SK-N-SH (cell line): ENCODE results near the gene NUP188. TPM values are rescaled to one million over a fixed set of nuclear protein-coding genes. Genes with fewer than 3 reads are reported as not detected.

Experiments used
- CTCF ChIA-PET: fragments of 300-600, 350-600 bp; formaldehyde crosslinking; extraction: SDS; loops from one replicate; lab custom pipeline; 2021; lab: Yijun Ruan, JAX
- POLR2A ChIA-PET: fragments of 350-600 bp; sonication (Branson Sonifier 250); formaldehyde crosslinking; extraction: SDS; loops from one replicate; lab custom pipeline; 2020; ENCODE audit warnings: antibody characterized with exemption, inconsistent platforms; lab: Yijun Ruan, JAX
- DNase-seq: peaks from one replicate; pipeline ENCODE4 v3.0.0; 2012
- H2AFZ ChIP-seq: fragments of 200-600 bp; sonication (generic); 2 replicates; pipeline ENCODE4 v1.8.1; 2016; ENCODE audit warnings: antibody characterized with exemption, mild to moderate bottlenecking, low read depth
- H3F3A ChIP-seq: fragments of 200-600 bp; sonication (generic); replicated peaks from 2 replicates; pipeline ENCODE3; 2016; ENCODE audit warnings: antibody characterized with exemption, mild to moderate bottlenecking; ENCODE audit not compliant: insufficient read depth
- H3K27ac ChIP-seq, 2 experiments: fragments of 200-500 bp in 1 of 2; fragments of 200-600 bp in 1 of 2; sonication (Bioruptor generic) in 1 of 2; sonication (generic), shearing (Covaris generic) in 1 of 2; 2 replicates each; pipeline versions ENCODE4 v1.5.1 to v1.6.1; 2014 to 2016; ENCODE audit warnings: low read depth in 2 of 2, inconsistent platforms in 1 of 2, low read length in 1 of 2, mild to moderate bottlenecking in 1 of 2, mixed read lengths in 1 of 2
- H3K27me3 ChIP-seq: fragments of 200-600 bp; sonication (generic), shearing (Covaris generic); 2 replicates; pipeline ENCODE4 v1.6.1; 2016; ENCODE audit warnings: mixed run types; ENCODE audit not compliant: insufficient read depth
- H3K36me3 ChIP-seq, 2 experiments: fragments of 200-500 bp in 1 of 2; fragments of 200-600 bp in 1 of 2; sonication (Bioruptor generic) in 1 of 2; sonication (generic) in 1 of 2; replicated peaks in 1 of 2; 2 replicates each; pipeline versions ENCODE3 to v1.5.1; 2014 to 2016; ENCODE audit warnings: low read length in 1 of 2, mild to moderate bottlenecking in 1 of 2; ENCODE audit not compliant: insufficient read depth in 2 of 2, control insufficient read depth in 1 of 2
- H3K4me1 ChIP-seq, 2 experiments: fragments of 200-500 bp in 1 of 2; fragments of 200-600 bp in 1 of 2; sonication (Bioruptor generic) in 1 of 2; sonication (generic), shearing (Covaris generic) in 1 of 2; 2 replicates each; pipeline versions ENCODE4 v1.5.1 to v1.6.1; 2014 to 2016; ENCODE audit warnings: low read depth in 1 of 2, low read length in 1 of 2, mixed run types in 1 of 2; ENCODE audit not compliant: insufficient read depth in 2 of 2, control insufficient read depth in 1 of 2
- H3K4me2 ChIP-seq: fragments of 200-600 bp; sonication (generic), shearing (Covaris generic); 2 replicates; pipeline ENCODE4 v1.6.1; 2017; ENCODE audit warnings: mixed run types
- H3K4me3 ChIP-seq, 2 experiments: fragments of 200-500 bp in 1 of 2; fragments of 200-600 bp in 1 of 2; sonication (Bioruptor generic) in 1 of 2; sonication (generic), shearing (Covaris generic) in 1 of 2; 2 replicates each; pipeline versions ENCODE4 v1.5.1 to v1.8.1; 2014 to 2016; ENCODE audit warnings: low read depth in 2 of 2, inconsistent platforms in 1 of 2, low read length in 1 of 2, mild to moderate bottlenecking in 1 of 2, mixed read lengths in 1 of 2, moderate library complexity in 1 of 2
- H3K79me2 ChIP-seq: fragments of 200-600 bp; sonication (generic); 2 replicates; pipeline ENCODE4 v1.8.1; 2017; ENCODE audit warnings: mild to moderate bottlenecking; ENCODE audit not compliant: insufficient read depth
- H3K9ac ChIP-seq: fragments of 200-600 bp; sonication (generic); 2 replicates; pipeline ENCODE4 v1.6.1; 2017; ENCODE audit warnings: mixed run types
- H3K9me2 ChIP-seq: fragments of 200-600 bp; sonication (generic); 2 replicates; pipeline ENCODE4 v1.6.1; 2017; ENCODE audit warnings: mixed run types
- H3K9me3 ChIP-seq: fragments of 200-600 bp; sonication (generic); 2 replicates; pipeline ENCODE4 v1.6.1; 2017; ENCODE audit warnings: mixed run types, mild to moderate bottlenecking, moderate library complexity
- H4K20me1 ChIP-seq: fragments of 200-600 bp; sonication (generic); 2 replicates; pipeline ENCODE4 v1.6.1; 2017; ENCODE audit warnings: mild to moderate bottlenecking, mixed run types; ENCODE audit not compliant: insufficient read depth
- ELF1 ChIP-seq: IDR thresholded peaks from 2 replicates; pipeline ENCODE4 v1.4.0; 2012
- EZH2phosphoT487 ChIP-seq: fragments of 200-600 bp; sonication (generic); IDR thresholded peaks from 2 replicates; pipeline ENCODE4 v1.6.1; 2017; ENCODE audit warnings: low read depth, mixed run types, mild to moderate bottlenecking, antibody characterized with exemption, moderate library complexity, borderline replicate concordance
- FOSL2 ChIP-seq: IDR thresholded peaks from 2 replicates; pipeline ENCODE4 v1.4.0; 2012; ENCODE audit warnings: low read depth, mild to moderate bottlenecking, moderate library complexity, borderline replicate concordance
- FOXM1 ChIP-seq: IDR thresholded peaks from 2 replicates; pipeline ENCODE4 v1.4.0; 2012; ENCODE audit warnings: low read depth, mild to moderate bottlenecking
- JUND ChIP-seq: IDR thresholded peaks from 2 replicates; pipeline ENCODE4 v1.4.0; 2012
- MAX ChIP-seq: IDR thresholded peaks from 2 replicates; pipeline ENCODE4 v1.4.0; 2012; ENCODE audit warnings: low read depth
- MEF2A ChIP-seq: IDR thresholded peaks from 2 replicates; pipeline ENCODE4 v1.4.0; 2012; ENCODE audit warnings: low read depth, borderline replicate concordance
- MXI1 ChIP-seq: IDR thresholded peaks from 2 replicates; pipeline ENCODE4 v1.6.1; 2012; ENCODE audit warnings: mild to moderate bottlenecking, low read depth, low read length, improper control_type of control experiment
- NFIC ChIP-seq: IDR thresholded peaks from 2 replicates; pipeline ENCODE4 v1.4.0; 2012; ENCODE audit warnings: borderline replicate concordance
- NRF1 ChIP-seq: IDR thresholded peaks from 2 replicates; pipeline ENCODE4 v1.6.1; 2012; ENCODE audit warnings: low read depth, mild to moderate bottlenecking, low read length
- POLR2AphosphoS5 ChIP-seq: IDR thresholded peaks from 2 replicates; pipeline ENCODE4 v1.6.1; 2012; ENCODE audit warnings: low read depth, low read length
- RAD21 ChIP-seq: IDR thresholded peaks from 2 replicates; pipeline ENCODE4 v1.6.1; 2012; ENCODE audit warnings: mild to moderate bottlenecking, low read length
- RCOR1 ChIP-seq: fragments of 150-350 bp; IDR thresholded peaks from 2 replicates; pipeline ENCODE4 v1.6.1; 2017; ENCODE audit warnings: antibody characterized with exemption, low read length
- RFX5 ChIP-seq: IDR thresholded peaks from 2 replicates; pipeline ENCODE4 v1.6.1; 2012; ENCODE audit warnings: mild to moderate bottlenecking, improper control_type of control experiment, low read length
- SIN3A ChIP-seq: IDR thresholded peaks from 2 replicates; pipeline ENCODE4 v1.6.1; 2012; ENCODE audit warnings: low read depth, mild to moderate bottlenecking, low read length, moderate library complexity, borderline replicate concordance
- TAF1 ChIP-seq: IDR thresholded peaks from 2 replicates; pipeline ENCODE4 v1.6.1; 2012; ENCODE audit warnings: low read depth, mild to moderate bottlenecking, low read length, moderate library complexity, borderline replicate concordance
- TCF12 ChIP-seq: IDR thresholded peaks from 2 replicates; pipeline ENCODE4 v1.4.0; 2012
- YY1 ChIP-seq: IDR thresholded peaks from 2 replicates; pipeline ENCODE4 v1.4.0; 2012; ENCODE audit warnings: low read depth, mild to moderate bottlenecking
- WGBS: methylation state at CpG from one replicate; pipeline ENCODE4 v1.1.6; 2017; ENCODE audit warnings: low lambda C conversion rate; 5-methylcytosine and 5-hydroxymethylcytosine counted together
- polyA plus RNA-seq, 3 experiments: library from polyadenylated mRNA; depleted of rRNA; stranded (reverse); fragments of >200 nt; gene quantifications; 2 replicates each; pipeline ENCODE4 v1.2.3, GENCODE V29; 2012
- TF ChIP-seq, protein P1 (sequence below): IDR thresholded peaks from 2 replicates; pipeline ENCODE4 v1.4.0; 2012; ENCODE audit warnings: low read depth, borderline replicate concordance
- TF ChIP-seq, protein P2 (sequence below): IDR thresholded peaks from 2 replicates; pipeline ENCODE4 v1.4.0; 2012; ENCODE audit warnings: low read depth, borderline replicate concordance

Gene NUP188
- polyA plus RNA-seq, 1 of the 3 experiments (the other 2 are of a cell fraction) = 49.5 TPM

GRCh38 chr9:129052592-129052991, 105.1 kb downstream of the NUP188 start:
- Histone ChIP-seq H3K27me3 (no peaks in the 10 kb centered on the region), H3K27ac (no peak overlapping the region), H3K9me2 (no peaks in the 10 kb centered on the region), H3K4me1 (no peaks in the 10 kb centered on the region; a peak in 1 of 4 replicates), H3K4me3 (no peak overlapping the region), H4K20me1 (no peaks in the 10 kb centered on the region), H3K79me2 (no peaks in the 10 kb centered on the region), H3K9me3 (no peaks in the 10 kb centered on the region), H3F3A (no peaks in the 10 kb centered on the region), H3K9ac (no peak overlapping the region), H2AFZ (no peak overlapping the region), H3K4me2 (no peak overlapping the region), H3K36me3 (peaks cover 0 to 14% of the 10 kb centered on the region in 2 experiments)
- no peak for TF ChIP-seq YY1
- TF ChIP-seq FOXM1 = no peak
- TF ChIP-seq POLR2AphosphoS5 = no peak
- TF ChIP-seq JUND = no peak
- no peak for TF ChIP-seq SIN3A
- TF ChIP-seq FOSL2 = no peak
- no peak for TF ChIP-seq RCOR1
- no peak for TF ChIP-seq RAD21
- no peak for TF ChIP-seq RFX5
- 85% methylated on average over 8 of the region's 8 CpGs for WGBS
- CTCF ChIA-PET = interaction anchor here (1.1 kb wide), 1 partner anchor 10 kb away, joined by 3 read pairs; no protein-coding TSS in a partner anchor
- no peak for DNase-seq
- POLR2A ChIA-PET = no interaction called here

GRCh38 chr9:129053020-129053419, 105.5 kb downstream of the NUP188 start:
- H3K79me2 ChIP-seq = no peaks in the 10 kb centered on the region
- TF ChIP-seq YY1 = no peak
- TF ChIP-seq TCF12 = no peak
- no peak overlapping the region for H3K4me2 ChIP-seq
- DNase-seq = no peak
- H3K9ac ChIP-seq = no peak overlapping the region
- no peaks in the 10 kb centered on the region for H3F3A ChIP-seq
- CTCF ChIA-PET = interaction anchor here (1.1 kb wide), 1 partner anchor 9 kb away, joined by 3 read pairs; no protein-coding TSS in a partner anchor
- no peak overlapping the region for H3K27ac ChIP-seq
- peaks cover 0 to 14% of the 10 kb centered on the region in 2 experiments for H3K36me3 ChIP-seq
- H3K27me3 ChIP-seq = no peaks in the 10 kb centered on the region
- POLR2A ChIA-PET = no interaction called here
- H2AFZ ChIP-seq = no peak overlapping the region
- no peak overlapping the region for H3K4me3 ChIP-seq
- WGBS = 91% methylated on average over 5 of the region's 6 CpGs
- no peaks in the 10 kb centered on the region for H3K9me3 ChIP-seq
- no peaks in the 10 kb centered on the region for H3K9me2 ChIP-seq
- no peaks in the 10 kb centered on the region for H4K20me1 ChIP-seq
- no peaks in the 10 kb centered on the region; a peak in 1 of 4 replicates for H3K4me1 ChIP-seq

DNA sequence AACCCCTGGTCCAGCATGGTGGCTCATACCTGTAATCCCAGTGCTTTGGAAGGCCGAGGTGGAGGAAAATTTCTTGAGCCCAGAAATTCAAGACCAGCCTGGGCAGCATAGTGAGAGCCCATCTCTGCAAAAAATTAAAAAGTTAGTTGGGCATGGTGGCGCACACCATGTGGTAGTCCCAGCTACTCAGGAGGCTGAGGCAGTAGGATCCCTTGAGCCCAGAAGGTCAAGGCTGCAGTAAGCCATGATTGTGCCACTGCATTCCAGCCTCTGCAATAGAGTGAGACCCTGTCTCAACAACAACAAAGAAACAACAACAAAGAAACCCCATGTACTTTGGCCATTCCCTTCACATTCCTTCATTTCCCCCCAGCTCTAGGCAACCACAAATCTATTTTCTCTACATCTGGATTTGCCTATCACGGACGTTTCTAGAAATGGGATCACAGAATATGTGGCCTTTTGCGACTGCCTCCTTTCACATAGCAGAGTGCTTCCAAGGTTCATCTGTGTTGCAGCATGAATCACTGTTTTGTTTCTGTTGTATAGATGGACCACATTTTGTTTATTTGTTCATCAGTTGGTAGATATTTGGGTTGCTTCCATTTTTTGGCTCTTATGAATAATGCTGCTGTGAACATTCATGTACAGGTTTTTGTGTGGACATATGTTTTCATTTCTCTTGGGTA, 106.8 kb downstream of the NUP188 start:
- no peak overlapping the region for H3K4me2 ChIP-seq
- peaks cover 0 to 8% of the 10 kb centered on the region in 2 experiments for H3K36me3 ChIP-seq
- H3K79me2 ChIP-seq = no peaks in the 10 kb centered on the region
- 90% methylated on average over 4 of the region's 5 CpGs for WGBS
- ChIA-PET CTCF (no interaction called here), POLR2A (no interaction called here)
- no peak overlapping the region for H3K27ac ChIP-seq
- H3K9me3 ChIP-seq = no peaks in the 10 kb centered on the region
- no peaks in the 10 kb centered on the region for H3F3A ChIP-seq
- H3K9me2 ChIP-seq = no peaks in the 10 kb centered on the region
- no peak for DNase-seq
- no peaks in the 10 kb centered on the region for H4K20me1 ChIP-seq
- no peaks in the 10 kb centered on the region; a peak in 1 of 4 replicates for H3K4me1 ChIP-seq
- no peak for TF ChIP-seq SIN3A
- TF ChIP-seq MXI1 = no peak
- no peak for TF ChIP-seq MAX
- TF ChIP-seq NFIC = no peak
- TF ChIP-seq MEF2A = no peak
- TF ChIP-seq NRF1 = no peak
- no peak for TF ChIP-seq ELF1
- no peak for TF ChIP-seq EZH2phosphoT487
- TF ChIP-seq, protein P1, sequence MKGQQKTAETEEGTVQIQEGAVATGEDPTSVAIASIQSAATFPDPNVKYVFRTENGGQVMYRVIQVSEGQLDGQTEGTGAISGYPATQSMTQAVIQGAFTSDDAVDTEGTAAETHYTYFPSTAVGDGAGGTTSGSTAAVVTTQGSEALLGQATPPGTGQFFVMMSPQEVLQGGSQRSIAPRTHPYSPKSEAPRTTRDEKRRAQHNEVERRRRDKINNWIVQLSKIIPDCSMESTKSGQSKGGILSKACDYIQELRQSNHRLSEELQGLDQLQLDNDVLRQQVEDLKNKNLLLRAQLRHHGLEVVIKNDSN = no peak
- no peak for TF ChIP-seq YY1
- no peak for TF ChIP-seq FOXM1
- TF ChIP-seq, protein P2, sequence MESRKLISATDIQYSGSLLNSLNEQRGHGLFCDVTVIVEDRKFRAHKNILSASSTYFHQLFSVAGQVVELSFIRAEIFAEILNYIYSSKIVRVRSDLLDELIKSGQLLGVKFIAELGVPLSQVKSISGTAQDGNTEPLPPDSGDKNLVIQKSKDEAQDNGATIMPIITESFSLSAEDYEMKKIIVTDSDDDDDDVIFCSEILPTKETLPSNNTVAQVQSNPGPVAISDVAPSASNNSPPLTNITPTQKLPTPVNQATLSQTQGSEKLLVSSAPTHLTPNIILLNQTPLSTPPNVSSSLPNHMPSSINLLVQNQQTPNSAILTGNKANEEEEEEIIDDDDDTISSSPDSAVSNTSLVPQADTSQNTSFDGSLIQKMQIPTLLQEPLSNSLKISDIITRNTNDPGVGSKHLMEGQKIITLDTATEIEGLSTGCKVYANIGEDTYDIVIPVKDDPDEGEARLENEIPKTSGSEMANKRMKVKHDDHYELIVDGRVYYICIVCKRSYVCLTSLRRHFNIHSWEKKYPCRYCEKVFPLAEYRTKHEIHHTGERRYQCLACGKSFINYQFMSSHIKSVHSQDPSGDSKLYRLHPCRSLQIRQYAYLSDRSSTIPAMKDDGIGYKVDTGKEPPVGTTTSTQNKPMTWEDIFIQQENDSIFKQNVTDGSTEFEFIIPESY = no peak
- no peak for TF ChIP-seq FOSL2
- TF ChIP-seq TAF1 = no peak
- no peaks in the 10 kb centered on the region for H3K27me3 ChIP-seq
- H3K4me3 ChIP-seq = no peak overlapping the region
- H2AFZ ChIP-seq = no peak overlapping the region
- no peak overlapping the region for H3K9ac ChIP-seq
